Right renal cortex interstitium (tissue), 3 donors: ENCODE data around the gene OR6B3. TPM values are rescaled to one million over a fixed set of nuclear protein-coding genes. Genes with fewer than 3 reads are reported as not detected.

ENCODE experiments used
- DNase-seq, 3 donors: peaks; one replicate each; pipeline ENCODE4 v3.0.0-alpha.2; 2013; ENCODE audit warnings: low read depth in 3 of 3, low spot score in 2 of 3
- polyA plus RNA-seq, 3 donors: library from polyadenylated mRNA; unstranded; fragments of 120-200 nt; gene quantifications; one replicate each; pipeline ENCODE4 v1.2.1, GENCODE V29; 2013; ENCODE audit not compliant: insufficient read length in 3 of 3

The OR6B3 gene
- not detected for polyA plus RNA-seq

DNA sequence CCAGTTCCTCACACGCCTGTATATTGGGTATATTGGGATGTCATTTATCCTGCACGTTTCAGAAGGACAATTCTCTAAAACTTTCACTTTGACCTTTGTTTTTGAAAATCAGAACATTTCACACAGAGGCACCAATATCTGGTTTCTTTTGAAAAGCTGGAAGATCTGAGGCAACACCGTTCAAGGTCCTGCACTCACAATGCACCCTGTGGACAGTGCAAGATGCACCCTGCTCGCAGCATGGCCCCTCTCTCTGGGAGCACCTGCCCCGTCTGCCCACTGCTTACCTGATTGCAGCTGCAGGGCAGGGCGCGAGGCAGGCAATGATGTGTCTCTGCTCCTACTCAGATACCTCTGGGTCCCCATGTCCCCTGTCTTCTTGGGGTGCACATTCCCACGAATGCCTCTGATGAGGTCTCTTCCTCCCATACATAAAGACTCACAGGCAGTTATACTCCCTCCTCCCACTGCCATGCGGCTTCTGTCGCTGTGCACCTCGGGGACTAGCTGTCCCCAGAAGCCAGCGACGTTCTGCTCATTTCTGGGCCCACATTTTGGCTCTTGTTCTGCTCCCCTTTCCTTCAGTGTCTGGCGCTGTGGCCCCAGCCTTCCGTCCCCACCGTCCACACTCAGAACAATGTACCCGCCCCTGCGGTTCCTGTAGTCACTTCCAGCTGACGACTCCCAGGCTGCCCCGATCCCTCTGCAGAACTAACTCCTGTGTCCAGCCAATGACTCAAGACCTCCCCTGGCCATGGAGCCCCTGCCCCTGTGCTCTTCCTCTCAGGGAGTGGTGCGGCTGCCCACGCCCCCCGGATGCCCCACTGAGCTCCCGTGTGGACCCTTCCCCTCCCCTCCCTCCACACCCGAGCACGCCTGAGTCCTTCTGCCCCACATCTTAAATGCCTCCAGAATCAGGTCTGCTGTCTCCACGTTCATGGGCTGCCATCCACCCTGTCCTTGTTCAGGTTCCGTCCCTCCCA lies at the start of gene OR6B3:
Gene OR6B3, minus strand, starts transcription at position 349 of the 983 bp plus-strand sequence.
- no peak for DNase-seq

DNA sequence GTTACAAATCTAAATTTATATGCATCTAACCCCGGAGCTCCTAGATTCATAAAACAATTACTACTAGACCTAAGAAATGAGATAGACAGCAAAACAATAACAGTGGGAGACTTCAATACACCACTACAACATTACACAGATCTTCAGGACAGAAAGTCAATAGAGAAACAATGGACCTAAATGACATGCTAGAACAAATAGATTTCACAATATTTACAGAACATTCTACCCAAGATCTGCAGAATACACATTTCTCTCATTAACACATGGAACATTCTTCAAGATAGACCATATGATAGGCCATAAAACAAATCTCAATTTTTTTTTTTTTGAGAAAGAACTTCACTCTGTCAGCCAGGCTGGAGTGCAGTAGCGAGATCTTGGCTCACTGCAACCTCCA lies 45.0 kb upstream of the OR6B3 start:
- DNase-seq, result no peak

DNA sequence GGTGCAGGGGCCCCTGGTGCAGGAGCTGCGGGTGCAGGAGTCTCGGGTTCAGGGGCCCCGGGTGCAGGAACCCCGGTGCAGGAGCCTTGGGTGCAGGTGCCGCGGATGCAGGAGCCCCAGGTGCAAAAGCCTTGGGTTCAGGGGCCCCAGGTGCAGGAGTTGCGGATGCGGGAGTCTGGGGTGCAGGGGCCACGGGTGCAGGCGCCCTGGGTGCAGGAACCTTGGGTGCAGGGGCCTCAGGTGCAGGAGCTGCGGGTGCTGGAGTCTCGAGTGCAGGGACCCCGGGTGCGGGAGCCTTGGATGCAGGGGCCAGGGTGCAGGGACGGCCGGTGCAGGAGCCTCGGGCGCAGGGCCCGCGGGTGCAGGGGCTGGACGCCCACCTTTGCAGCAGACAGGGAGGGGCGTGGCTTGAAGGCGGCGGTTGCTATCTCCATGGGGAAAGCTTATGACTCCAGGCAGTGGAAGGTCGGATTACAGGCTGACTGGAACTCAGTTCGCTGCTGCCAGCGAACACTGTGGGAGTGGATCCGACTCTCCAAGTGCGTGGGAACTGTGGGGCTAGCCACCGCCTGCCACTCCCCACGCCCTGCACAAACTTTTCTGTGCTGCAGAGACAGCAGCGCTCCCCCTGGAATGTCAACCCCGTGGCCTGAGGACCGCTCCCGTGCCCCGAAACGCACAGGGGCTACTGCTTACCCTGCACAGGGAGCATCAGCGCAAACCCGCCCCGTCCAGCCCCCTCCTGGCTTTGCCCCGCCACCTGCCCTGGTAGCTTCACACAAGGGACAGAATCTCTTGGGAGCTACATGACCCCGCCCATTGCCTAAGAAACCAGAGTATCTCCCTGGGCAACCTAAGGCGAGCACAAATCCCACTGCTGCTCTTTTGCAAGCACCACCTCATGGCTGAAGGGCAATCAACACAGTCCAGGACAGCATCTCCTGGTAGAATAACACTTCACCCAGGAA lies 42.5 kb upstream of the OR6B3 start:
- DNase-seq, result no peak

DNA sequence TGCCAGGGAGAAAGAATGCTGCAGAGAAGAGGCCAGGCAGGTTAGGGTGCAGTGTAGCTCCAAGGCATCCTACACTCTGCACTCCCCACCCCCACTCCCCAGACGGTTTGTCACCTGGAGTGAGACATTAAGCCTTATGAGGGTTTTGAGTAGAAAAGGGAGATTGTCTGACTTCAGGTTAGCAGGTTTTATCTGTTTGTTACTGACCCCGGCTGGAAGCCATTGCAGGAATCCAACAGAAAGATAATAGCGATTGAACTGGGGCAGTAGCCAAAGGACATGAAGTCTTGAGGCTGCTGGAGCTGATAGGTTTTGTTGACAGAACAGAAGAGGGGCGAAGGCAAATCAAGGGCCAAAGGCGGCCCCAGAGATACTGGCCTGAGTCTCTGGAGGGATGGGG lies 36.0 kb upstream of the OR6B3 start:
- DNase-seq, result no peak

DNA sequence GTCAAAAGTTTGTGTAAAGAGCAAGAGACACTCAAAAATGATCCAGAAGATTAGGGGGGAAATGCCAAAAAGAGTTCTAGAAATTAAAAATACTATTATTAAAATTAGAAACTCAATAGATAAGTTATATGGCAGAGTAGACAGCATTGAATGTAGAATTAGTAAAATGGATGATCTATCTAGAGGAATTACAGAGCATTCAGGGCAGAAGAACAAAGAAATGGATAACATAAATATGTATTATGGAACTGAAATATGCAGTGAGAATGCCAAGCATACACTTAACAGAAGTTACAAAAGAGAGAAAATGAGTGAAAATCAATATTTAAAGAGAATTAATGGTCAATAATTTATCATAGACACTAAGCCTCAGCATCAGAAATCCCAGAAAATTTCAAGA lies 33.2 kb upstream of the OR6B3 start:
- DNase-seq, result no peak

DNA sequence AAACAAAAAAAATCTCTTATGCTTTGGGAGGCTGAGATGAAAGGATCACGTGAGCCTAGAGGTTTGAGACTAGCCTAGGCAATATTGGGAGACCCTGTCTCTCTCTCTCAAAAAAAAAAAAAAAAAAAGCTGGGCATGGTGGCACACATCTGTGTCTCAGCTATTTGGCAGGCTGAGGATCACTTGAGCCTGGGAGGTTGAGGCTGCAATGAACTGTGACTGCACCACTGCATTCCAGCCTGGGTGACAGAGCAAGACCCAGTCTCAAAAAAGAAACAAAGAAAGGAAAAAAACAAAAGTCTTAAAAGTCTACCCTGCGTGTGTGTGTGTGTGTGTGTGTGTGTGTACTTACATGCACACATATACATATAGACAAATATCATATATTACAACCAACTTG lies 25.3 kb upstream of the OR6B3 start:
- no peak for DNase-seq

DNA sequence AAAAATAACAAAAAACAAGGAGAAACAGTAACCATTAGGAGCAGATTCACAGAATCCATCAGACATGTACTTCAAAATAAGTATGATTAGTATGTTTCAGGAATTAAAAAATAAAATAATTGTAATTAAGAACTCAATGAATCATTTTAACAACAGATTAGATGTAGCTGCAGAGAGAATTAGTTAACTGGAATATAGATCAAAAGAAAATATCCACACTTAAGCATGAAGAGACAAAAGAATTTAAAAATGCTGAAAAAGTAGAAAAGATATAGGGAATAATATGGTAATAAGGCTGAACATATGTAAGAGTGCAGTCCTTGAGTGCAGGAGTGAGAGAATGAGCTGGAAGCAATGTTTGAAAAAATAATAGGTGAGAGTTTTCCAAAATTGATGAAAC lies 24.1 kb upstream of the OR6B3 start:
- no peak for DNase-seq

DNA sequence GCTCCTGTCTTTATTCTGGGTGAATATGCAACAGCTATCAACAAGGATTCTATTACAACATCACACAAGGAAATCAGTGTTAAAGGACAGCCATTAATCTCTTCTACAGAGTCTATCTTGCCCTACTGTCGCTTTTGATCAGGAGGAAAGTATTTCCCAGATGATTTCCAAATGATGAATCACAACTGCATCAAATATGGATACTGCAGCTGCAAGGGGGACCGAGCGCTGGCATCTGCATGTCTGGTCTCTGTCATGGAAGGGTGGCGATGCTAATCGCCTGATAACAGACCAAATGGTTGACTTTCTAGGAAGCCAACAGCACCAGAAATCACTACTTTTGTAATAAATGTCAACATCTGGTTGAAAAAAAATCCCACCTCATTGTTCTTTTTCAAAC lies 21.2 kb upstream of the OR6B3 start:
- DNase-seq, result no peak

DNA sequence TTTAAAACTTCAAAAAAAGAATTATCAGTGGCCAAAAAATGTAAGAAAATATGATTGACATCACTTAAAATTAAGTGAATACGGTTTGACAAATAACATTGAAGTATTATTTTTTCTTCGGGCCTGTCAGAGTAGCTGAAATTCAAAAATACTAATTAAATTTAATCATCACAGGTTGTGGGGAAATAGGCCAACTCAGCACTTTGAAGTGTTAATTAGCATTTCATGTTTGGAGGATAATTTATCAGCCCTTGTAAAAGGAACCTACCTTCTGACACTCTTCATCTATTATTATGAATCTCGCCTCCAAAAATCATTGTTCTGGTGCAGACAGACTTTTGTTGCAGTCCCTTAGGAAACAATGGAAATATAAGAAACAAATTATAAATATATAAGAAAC lies 17.6 kb upstream of the OR6B3 start:
- DNase-seq, result no peak

DNA sequence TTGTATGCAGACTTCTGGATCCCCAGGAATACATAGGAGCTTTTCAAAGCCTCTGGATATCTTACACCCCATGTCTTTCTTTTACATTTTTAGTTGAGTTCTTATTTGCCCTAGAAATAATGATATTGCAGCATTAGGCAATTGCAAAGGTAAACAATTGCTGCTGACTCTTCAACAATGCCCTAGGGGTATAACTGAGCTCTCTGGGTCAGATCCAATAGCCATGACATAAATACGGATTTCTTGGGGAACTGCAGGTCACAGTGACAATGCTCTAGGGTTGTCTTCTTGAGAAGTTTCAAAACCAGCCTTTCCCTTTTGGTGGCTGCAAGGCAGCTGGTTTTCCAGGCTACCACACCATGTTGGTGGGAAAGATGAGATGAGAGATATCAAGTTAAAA lies 16.5 kb upstream of the OR6B3 start:
- DNase-seq, result no peak

DNA sequence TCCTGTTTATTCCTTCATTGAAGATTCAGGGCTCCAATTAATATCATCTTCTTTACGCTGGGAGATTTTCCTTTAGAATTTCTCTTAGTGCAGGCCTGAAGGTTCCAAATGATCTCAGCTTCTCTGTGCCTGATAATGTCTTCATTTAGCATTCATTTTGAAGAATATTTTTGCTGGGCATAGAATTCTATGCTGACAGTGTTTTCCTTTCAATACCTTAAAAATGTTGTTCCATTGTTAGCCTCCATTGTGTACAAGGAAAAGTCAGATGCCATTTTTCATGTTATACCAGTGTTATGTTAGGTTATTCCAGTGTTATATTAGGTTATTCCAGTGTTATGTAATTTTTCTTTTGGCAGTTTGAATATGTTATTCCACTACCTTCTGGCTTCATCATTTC lies 14.9 kb upstream of the OR6B3 start:
- DNase-seq, result no peak

DNA sequence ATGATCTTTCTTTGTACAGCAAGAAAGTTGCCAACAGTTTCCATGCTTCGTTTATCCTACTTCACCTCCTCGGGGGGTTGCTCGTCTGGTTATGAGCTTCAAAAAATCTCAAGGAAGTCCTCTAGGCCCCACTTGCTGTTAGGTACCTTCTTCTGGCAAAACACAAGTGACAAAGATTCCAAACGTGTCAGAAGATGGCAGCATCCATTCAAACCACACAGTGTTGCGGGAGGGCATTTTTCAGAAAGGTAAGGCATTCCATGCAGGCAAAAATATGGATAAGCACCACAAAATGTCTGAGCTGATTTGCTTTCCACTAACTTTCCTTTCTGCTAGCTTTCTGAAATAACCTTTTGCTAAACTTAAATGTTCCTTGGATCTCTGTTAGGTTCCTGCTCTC lies 13.2 kb upstream of the OR6B3 start:
- no peak for DNase-seq

DNA sequence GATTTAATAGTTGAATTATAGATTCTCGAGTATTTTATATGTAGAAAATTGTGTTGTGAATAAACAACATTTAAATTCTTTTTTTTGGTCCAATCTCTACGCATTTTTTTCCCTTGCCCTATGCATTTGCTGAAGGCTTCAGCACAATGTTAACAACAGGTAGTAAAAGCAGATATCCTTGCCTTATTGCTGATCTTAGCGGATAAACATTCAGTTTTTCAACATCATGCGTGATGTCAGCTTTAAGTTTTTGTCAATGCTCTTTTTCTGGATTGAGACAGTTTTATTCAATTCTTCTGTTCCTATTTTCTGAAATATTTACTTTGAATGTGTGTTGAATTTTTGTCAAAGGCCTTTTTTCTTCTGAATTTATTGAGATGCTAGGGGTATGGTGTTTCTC lies 11.6 kb upstream of the OR6B3 start:
- no peak for DNase-seq

DNA sequence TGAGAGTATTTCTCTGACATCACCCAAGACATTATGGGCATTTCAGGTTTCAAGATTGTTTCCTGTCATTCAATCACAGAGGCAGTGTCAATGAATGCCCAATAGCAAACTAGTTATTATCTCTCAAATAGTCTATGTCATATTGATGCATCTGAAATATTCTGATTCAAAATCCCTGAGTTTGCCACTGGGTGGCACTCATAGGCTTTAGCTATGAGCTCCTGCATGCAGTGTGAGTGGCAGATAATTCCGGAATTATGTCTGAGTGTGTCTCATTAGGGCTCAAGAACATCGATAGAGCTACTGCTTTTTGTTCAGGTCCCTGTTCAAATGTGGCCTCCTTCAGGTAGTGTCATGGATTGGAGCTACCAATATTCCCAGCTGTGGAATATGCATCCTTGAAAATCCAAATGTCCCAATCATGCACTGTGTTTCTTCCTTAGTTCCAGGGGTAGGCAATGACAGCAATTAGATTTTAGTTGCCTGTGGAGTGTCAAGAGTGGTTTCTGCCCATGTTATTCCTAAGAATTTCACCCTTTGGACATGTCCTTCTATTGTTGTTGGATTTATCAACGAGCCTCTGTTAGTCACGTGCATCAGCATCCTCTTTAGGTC lies 7.8 kb upstream of the OR6B3 start:
- DNase-seq, result peak in 1 of 3 donors; percentile 35

DNA sequence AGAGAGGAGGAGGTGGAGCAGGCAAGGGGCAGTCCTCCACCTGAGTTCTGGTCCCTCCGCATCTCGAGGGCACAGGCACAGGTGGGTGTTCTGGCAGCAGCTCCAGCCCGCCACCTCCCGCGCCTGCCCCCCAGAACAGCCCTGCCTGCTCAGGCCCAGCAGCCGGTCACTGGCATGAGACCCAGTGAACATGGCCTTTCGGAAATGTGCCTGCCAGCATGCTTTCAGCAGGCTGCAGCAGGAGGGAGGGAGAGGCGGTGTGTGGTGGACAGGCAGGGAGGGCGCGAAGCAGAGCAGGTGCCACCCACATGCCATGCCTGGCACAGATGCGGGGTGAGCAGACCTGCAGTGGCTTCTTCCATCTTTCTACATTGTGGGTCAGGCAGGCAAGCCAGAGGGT lies 3.4 kb upstream of the OR6B3 start:
- no peak for DNase-seq

DNA sequence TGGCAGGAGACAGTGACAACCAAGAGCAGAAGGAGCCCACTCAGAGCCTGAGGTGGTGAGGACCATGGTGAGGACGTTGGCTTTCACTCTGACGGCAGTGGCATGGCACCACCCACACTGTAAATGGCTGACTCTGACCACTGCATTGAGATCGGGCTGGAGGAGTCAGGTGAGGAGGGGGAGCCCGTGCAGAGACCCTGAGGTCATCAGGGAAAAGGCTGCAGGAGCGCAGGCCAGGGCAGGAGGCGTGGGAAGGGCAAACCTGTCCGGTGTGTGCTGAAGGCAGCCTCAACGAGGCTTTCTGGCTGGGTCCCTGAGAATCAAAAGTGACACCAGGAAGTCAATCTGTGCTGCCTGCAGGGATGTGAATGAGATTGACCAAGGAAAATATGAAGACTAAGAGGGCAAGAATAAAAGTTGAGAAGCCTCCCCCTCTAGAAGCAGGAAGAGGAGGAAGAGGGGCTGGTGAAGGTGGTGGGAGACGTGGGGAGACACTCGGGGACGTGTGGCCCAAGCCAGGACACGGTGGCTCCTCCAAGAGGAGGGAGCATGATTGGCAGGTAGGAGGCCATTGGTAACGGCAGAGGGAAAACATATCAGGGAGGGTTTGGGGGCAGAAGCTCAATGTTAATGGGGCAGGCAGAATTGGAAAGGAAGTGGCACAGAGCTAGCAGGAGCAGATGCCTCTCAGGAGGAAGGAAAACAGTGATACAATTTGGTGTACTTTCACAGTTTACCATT lies 2.0 kb upstream of the OR6B3 start:
- no peak for DNase-seq

DNA sequence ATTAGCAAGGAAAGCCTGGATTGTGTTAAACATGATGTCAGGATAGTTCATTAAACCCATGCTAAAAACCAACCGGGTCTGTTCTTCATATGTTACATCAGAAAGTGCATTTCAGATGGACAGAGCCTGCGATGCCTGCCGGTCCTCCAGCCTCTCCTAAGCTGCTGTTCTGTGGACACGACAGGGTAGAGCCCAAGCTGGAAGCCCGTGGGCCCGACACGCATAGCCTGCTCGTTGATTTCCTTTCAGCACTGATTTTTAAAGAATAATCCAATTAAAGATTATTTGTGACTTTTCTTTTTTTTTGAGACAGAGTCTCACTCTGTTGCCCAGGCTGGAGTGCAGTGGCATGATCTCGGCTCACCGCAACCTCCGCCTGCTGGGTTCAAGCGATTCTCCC lies 797 bp downstream of the OR6B3 start:
- DNase-seq, result no peak

DNA sequence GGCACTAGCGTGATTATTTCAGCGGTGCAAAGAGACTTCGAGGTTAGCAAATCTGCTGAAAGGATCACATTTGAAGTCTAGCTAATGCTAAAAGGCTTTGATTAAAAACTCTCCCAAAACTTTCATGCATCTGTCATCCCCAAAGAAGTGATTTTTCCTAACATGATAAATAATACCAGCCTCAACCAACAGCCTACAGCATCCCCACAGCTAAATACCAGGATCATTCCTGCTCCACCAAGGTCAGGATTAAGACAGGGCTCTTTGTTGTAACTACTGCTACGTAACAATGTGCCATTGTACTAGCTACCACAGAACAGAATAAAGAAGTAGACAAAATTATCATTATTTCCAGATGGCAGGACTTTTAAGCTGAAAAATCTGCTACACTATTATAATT lies 1.6 kb downstream of the OR6B3 start:
- no peak for DNase-seq

DNA sequence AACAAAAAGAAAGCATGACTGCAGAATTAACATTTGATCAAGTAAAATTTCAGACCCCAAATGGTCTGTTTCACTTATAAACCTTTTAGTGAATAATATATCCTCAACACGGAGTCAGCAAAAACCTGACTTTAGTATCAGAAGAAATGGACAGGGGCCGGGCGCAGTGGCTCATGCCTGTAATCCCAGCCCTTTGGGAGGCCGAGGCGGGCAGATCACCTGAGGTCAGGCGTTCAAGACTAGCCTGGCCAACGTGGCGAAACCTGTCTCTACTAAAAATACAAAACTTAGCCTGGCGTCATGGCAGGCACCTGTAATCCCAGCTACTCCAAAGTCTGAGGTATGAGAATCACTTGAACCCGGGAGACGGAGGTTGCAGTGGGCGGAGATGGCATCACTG lies 3.0 kb downstream of the OR6B3 start:
- no peak for DNase-seq

DNA sequence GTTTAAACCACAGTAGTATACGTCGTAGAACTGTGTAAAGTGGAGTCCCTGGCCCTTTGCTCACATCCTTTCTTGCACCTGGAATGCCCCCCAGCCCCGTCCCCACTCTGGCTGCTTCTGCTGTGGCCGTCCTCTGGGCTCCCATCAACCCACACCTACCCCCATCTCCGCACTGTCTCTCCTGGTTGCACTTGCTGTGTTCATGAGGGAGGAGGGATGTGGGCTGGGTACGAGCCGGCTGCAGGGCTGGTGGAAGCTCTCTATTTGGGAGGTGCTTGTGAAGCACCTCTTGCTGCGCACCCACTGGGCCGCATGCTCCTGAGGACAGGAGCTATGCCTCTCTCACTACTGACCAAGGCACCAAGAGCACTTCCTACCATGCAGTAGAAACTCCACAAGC lies 5.1 kb downstream of the OR6B3 start:
- no peak for DNase-seq
